Gastrocnemius medialis (tissue), 4 donors: ENCODE measurements around the gene ASCL3. TPM values are rescaled to one million over a fixed set of nuclear protein-coding genes. Genes with fewer than 3 reads are reported as not detected.

Experiments used
- ATAC-seq, 2 donors: fragments of 150-250 bp; one replicate each; pipeline ENCODE4 v1.9.1; 2016
- DNase-seq, 2 donors: peaks; one replicate each; pipeline ENCODE4 v3.0.0-alpha.2; 2019
- H3K27ac ChIP-seq, 4 donors: fragments of 200-600 bp; sonication (generic); 1 replicate in 1 of 4; 2 replicates in 3 of 4; pipeline ENCODE4 v1.5.1; 2016 to 2018; ENCODE audit warnings: mild to moderate bottlenecking in 2 of 4, moderate library complexity in 1 of 4
- H3K27me3 ChIP-seq, 3 donors: fragments of 200-600 bp; sonication (generic) in 2 of 3; 1 replicate in 1 of 3; 2 replicates in 2 of 3; pipeline versions ENCODE4 v1.5.1 to v1.6.0; 2016 to 2019; ENCODE audit warnings: mild to moderate bottlenecking in 1 of 3, moderate library complexity in 1 of 3
- H3K36me3 ChIP-seq, 2 donors: fragments of 200-600 bp; sonication (generic) in 1 of 2; one replicate each; pipeline ENCODE4 v1.5.1; 2017 to 2018
- H3K4me1 ChIP-seq, 2 donors: fragments of 200-600 bp; sonication (generic) in 1 of 2; one replicate each; pipeline ENCODE4 v1.5.1; 2016 to 2017; ENCODE audit warnings: mild to moderate bottlenecking in 2 of 2
- H3K4me3 ChIP-seq, 4 donors: fragments of 200-600 bp; sonication (generic) in 3 of 4; 1 replicate in 1 of 4; 2 replicates in 3 of 4; pipeline ENCODE4 v1.5.1; 2016 to 2019; ENCODE audit warnings: mild to moderate bottlenecking in 2 of 4
- H3K9me3 ChIP-seq, 3 donors: fragments of 200-600 bp; sonication (generic) in 2 of 3; 1 replicate in 1 of 3; 2 replicates in 2 of 3; pipeline ENCODE4 v1.5.1; 2016 to 2019
- CTCF ChIP-seq, 5 experiments: fragments of 450-650 bp in 3 of 5; fragments of 200-600 bp in 2 of 5; sonication (generic) in 2 of 5; IDR thresholded peaks in 4 of 5; conservative IDR thresholded peaks in 1 of 5; 1 replicate in 4 of 5; 2 replicates in 1 of 5; pipeline ENCODE4 v1.5.1; 2016 to 2019; ENCODE audit warnings: antibody characterized with exemption in 5 of 5, mild to moderate bottlenecking in 3 of 5, moderate library complexity in 3 of 5
- POLR2A ChIP-seq, 2 donors: fragments of 450-650 bp; IDR thresholded peaks; one replicate each; pipeline ENCODE4 v1.6.1; 2017; ENCODE audit warnings: antibody characterized with exemption in 2 of 2, mild to moderate bottlenecking in 2 of 2, moderate library complexity in 2 of 2
- in situ Hi-C, 4 donors: fragments of 200-750 bp; cut with MboI; loops; one replicate each; pipeline versions ENCODE4 v1.15.0 to v1.8.0; 2017; ENCODE audit warnings: low sequenced_read_pairs in 4 of 4
- intact Hi-C: fragments of 100-400 bp; cut with DNase I; formaldehyde crosslinking; loops from one replicate; pipeline ENCODE4 v1.15.1; 2023; ENCODE audit warnings: low total_unique reads
- total RNA-seq, 4 donors: library from RNA; depleted of rRNA; stranded (reverse); fragments of >200 nt; gene quantifications; one replicate each; pipeline versions ENCODE4 v1.1.0 to v1.2.3, GENCODE V29; 2016

ASCL3 gene
- total RNA-seq, 4 donors from 2014 or later = not detected

- DNase-seq (no peak), ATAC-seq (no peak)
- Histone ChIP-seq H3K4me3 (no peak overlapping the region), H3K27ac (no peak overlapping the region), H3K27me3 (no peaks in the 10 kb centered on the region), H3K4me1 (no peaks in the 10 kb centered on the region), H3K9me3 (no peaks in the 10 kb centered on the region), H3K36me3 (peaks cover 0 to 21% of the 10 kb centered on the region in 2 donors)
- in situ Hi-C loops = no loop called here
- TF ChIP-seq CTCF (IDR thresholded peaks at IDR 0.05 in 4 of 5, conservative IDR thresholded peaks at IDR 0.05 in 1 of 5) (no peak), POLR2A (IDR thresholded peaks at IDR 0.05) (no peak)
- intact Hi-C loops = no loop called here
Observed at GRCh38 chr11:8927233-8927632, 15.6 kb downstream of the ASCL3 start.

- no peaks in the 10 kb centered on the region for H3K4me1 ChIP-seq
- in situ Hi-C loops (no loop called here), intact Hi-C loops (no loop called here)
- no peak for DNase-seq
- no peak for ATAC-seq
- TF ChIP-seq POLR2A (IDR thresholded peaks at IDR 0.05) = no peak
- no peak for TF ChIP-seq CTCF (IDR thresholded peaks at IDR 0.05 in 4 of 5, conservative IDR thresholded peaks at IDR 0.05 in 1 of 5)
- no peaks in the 10 kb centered on the region for H3K27me3 ChIP-seq
- no peak overlapping the region for H3K27ac ChIP-seq
- no peak overlapping the region for H3K4me3 ChIP-seq
- no peaks in the 10 kb centered on the region for H3K9me3 ChIP-seq
- peaks cover 0 to 30% of the 10 kb centered on the region in 2 donors for H3K36me3 ChIP-seq
Observed at GRCh38 chr11:8926236-8926635, 16.6 kb downstream of the ASCL3 start.

- H3K9me3 ChIP-seq = no peaks in the 10 kb centered on the region
- ATAC-seq (no peak), DNase-seq (no peak)
- H3K27me3 ChIP-seq = no peaks in the 10 kb centered on the region
- TF ChIP-seq POLR2A (IDR thresholded peaks at IDR 0.05) = no peak
- no peak for TF ChIP-seq CTCF (IDR thresholded peaks at IDR 0.05 in 4 of 5, conservative IDR thresholded peaks at IDR 0.05 in 1 of 5)
- no peaks in the 10 kb centered on the region for H3K4me1 ChIP-seq
- in situ Hi-C loops (no loop called here), intact Hi-C loops (no loop called here)
- H3K36me3 ChIP-seq = peaks cover 0 to 35% of the 10 kb centered on the region in 2 donors
- no peak overlapping the region for H3K4me3 ChIP-seq
- no peak overlapping the region for H3K27ac ChIP-seq
Observed at GRCh38 chr11:8925711-8926110, 17.1 kb downstream of the ASCL3 start.

GRCh38 chr11:8922691-8923090 is 20.1 kb downstream of the ASCL3 start:
- Histone ChIP-seq H3K4me3 (no peak overlapping the region), H3K27me3 (no peaks in the 10 kb centered on the region), H3K4me1 (no peaks in the 10 kb centered on the region), H3K27ac (no peak overlapping the region), H3K36me3 (peaks cover 0 to 54% of the 10 kb centered on the region in 2 donors), H3K9me3 (no peaks in the 10 kb centered on the region)
- DNase-seq = no peak
- intact Hi-C loops (no loop called here), in situ Hi-C loops (loop anchor here in 1 of 4 donors (25.0 kb wide), 1 partner anchor 235 kb away; the partner anchor contains the start of genes RPL27A and TRIM66)
- no peak for ATAC-seq
- TF ChIP-seq POLR2A (IDR thresholded peaks at IDR 0.05) (no peak), CTCF (IDR thresholded peaks at IDR 0.05 in 4 of 5, conservative IDR thresholded peaks at IDR 0.05 in 1 of 5) (no peak)
